SW480 (cell line): ENCODE data around the gene ARSA.
"Not testable (repeated sequence)": the region's sequence is repeated elsewhere in the genome, so short reads cannot be mapped to it uniquely, and the experiment has no call there.

ENCODE experiments used
- DNase-seq: peaks from one replicate; pipeline ENCODE4 v3.0.0-alpha.2; 2016; ENCODE audit warnings: low spot score

ARSA gene

DNA sequence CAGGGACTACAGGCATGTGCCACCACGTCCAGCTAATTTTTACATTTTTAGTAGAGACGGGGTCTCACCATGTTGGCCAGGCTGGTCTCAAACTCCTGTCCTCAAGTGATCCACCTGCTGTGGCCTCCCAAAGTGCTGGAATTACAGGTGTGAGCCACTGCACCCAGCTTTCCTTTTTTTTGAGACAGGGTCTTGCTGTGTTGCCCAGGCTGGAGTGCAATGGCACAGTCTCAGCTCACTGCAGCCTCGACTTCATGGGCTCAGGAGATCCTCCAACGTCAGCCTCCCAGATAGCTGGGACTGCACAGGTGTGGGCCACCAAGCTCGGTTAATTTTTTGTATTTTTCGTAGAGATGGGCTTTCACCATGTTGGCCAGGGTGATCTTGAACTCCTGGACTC, 26.7 kb upstream of the ARSA start:
- not testable (repeated sequence) for DNase-seq

DNA sequence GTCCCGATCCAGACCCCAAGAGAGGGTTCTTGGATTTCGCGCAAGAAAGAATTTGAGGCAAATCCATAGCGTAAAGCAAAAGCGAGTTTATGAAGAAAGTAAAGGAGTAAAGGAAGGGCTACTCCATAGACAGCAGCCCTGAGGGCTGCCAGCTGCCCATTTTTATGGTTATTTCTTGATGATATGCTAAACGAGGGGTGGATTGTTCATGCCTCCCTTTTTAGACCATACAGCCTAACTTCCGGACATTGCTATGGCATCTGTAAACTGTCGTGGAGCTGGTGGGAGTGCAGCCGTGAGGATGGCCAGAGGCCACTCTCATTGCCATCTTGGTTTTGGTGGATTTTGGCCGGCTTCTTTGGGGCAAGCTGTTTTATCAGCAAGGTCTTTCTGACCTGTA, 25.3 kb upstream of the ARSA start:
- no peak for DNase-seq

GRCh38 chr22:50643821-50644101, 15.8 kb upstream of the ARSA start:
- DNase-seq, result not testable (repeated sequence)

- DNase-seq, result not testable (repeated sequence)
Observed at GRCh38 chr22:50643021-50643820, 15.3 kb upstream of the ARSA start.

DNA sequence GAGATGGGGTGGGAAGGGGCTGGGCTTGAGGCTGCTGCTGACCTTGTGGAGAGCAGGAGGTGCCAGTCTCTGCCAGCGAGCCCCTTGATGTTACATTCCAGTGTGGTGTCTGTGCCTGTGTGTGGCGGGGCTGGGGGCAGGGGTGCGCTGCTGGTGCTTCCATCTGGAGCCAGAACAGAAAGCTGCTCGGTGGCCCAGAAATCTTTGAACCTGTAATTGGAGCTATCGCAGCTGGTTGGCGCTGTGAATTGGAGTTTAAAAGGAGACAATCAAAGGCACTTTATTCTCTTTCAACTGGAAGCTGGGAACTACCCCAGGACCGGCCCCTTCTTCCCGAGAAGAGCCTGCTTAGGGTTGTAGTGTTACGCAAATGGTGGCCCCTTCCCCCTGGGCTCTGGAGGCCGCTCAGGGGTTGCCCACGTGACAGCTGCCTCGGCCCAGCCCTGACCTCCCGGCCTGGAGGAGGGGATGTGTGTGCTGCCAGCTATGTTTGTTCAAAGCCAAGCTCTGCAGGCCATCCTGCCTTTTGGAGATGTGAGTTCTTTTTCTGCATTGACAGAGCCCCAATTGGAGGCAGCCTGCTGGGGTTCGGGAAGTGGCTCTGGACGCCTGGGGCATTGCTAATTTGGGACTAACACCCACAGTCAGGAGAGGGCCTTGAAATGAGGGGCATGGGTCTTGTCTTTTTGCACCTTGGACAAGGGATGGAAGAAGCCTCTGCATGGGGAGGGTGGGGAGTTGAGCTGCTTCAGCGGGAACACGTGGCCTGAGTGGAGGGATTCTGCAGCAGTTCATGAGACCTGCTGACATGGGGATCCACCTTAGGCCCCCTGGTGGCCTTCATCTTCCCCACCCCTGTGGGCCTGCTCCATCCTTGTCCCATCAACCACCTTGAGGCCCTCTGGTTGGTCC, 14.0 kb upstream of the ARSA start:
- DNase-seq, result no peak

DNA sequence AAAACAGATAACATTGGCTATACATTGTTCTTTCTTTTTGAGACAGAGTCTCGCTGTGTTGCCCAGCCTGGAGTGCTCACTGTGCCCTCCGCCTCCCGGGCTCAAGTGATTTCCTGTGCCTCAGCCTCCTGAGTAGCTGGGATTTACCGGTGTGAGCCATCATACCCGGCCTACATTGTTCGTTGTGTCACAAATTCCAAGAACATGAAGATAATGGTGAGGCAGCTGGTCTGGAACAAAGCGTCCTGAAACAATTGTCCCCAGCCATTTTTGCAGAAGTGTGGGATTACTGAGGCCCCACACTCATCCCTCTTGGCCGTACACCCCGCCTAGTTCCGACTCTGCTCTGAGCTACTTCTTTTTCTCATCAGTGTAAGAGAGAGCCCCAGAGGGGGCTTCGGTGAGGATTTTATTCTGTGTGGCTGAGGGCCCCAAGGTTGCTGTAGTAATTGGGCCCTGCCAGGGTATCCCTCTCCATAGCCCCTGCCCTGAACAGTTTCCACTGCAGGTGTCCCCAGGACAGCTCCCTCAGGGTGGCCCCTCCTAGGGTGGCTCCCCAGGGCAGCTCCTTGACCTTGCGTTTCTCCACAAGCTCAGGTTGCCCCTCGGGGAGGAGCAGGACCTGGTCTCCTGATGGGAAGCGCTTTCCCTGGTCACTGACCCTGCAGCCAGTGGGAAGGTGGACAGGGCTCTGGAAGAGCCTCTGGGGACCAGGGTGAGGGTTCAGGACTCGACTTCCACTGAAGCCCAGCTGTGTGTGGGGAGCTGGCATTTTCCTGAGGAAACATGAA, 13.1 kb upstream of the ARSA start:
- no peak for DNase-seq

DNA sequence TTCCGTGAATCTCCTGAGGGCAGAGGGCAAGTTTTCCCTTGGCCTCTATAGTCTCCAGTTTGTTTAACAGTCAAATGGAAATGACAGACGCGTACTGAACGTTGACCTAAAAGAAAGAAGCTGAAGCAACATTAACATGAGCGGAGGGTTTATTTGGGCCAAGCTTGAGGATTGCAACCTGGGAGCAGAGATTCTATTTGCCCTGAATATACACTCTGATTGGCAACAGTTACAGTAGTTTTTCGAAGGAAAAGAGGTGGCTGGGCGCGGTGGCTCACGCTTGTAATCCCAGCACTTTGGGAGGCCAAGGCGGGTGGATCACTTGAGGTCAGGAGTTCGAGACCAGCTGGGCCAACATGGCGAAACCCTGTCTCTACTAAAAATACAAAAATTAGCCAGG, 12.3 kb upstream of the ARSA start:
- DNase-seq, result not testable (repeated sequence)

- no peak for DNase-seq
Observed at GRCh38 chr22:50635591-50635990, 7.6 kb upstream of the ARSA start.

GRCh38 chr22:50633771-50634170, 5.8 kb upstream of the ARSA start:
- no peak for DNase-seq

DNA sequence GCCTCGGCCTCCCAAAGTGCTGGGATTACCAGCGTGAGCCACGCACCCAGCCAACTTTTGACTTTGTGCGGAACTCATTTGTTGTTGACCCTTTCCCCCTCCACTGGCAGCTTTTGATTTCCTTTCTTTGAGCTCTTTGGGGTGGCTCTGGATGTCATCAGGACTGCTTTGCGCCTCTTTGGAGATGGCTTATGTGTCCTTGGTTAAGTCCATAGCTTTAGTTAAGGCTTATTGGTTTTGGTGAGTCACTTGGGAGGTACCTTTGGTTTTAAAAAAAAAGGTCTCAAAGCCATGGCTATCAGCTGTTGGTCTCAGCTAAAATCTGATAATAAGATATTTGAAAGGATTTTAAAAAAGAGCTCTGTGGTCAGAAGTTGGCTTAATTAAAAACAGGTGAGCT, 5.1 kb upstream of the ARSA start:
- DNase-seq, result no peak

DNA sequence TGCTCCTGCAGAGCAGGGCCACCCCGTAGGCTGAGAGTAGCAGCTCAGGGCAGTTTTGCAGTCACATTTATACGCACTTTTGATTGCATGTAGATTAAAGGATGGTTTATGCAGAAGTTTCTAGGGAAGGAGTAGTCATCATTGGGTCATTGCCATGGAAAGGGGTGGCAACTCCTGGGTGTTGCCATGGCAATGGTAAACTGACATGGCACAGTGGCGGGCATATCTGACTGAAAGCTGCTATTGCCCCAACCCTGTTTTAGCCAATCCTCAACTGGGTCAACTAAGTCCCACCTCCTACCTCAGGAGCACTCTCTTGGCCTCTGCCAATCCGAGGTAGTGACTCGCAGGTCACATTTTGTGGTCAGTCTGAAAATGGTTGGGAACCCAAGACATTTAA, 2.4 kb upstream of the ARSA start:
- DNase-seq, result no peak

DNA sequence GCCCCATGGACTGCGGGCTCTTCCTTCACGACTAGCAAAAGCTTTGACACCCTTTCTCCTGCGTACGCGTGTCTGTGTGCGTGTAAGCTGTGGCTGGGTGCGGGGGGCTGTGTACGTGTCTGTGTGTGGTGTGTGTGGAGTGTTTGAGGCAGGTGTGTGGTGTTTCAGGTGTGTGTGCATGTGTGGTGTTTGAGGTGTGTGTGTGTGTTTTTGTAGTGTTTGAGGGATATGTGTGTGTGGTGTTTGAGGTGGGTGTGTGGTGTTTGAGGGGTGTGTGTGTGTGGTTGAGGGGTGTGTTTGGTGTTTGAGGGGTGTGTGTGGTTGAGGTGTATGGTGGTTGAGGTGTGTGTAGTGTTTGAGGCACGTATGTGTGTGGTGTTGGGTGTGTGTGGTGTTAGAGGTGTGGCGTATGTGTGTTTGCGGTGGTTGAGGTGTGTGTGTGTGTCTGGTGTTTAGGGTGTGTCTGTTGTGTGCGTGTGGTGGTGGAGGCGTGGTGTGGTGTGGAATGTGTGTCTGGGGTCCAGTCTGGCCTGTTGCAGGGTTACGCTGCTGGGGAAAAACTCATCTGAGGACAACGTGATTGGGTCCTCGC, 687 bp upstream of the ARSA start:
- peak; percentile 42 for DNase-seq

DNA sequence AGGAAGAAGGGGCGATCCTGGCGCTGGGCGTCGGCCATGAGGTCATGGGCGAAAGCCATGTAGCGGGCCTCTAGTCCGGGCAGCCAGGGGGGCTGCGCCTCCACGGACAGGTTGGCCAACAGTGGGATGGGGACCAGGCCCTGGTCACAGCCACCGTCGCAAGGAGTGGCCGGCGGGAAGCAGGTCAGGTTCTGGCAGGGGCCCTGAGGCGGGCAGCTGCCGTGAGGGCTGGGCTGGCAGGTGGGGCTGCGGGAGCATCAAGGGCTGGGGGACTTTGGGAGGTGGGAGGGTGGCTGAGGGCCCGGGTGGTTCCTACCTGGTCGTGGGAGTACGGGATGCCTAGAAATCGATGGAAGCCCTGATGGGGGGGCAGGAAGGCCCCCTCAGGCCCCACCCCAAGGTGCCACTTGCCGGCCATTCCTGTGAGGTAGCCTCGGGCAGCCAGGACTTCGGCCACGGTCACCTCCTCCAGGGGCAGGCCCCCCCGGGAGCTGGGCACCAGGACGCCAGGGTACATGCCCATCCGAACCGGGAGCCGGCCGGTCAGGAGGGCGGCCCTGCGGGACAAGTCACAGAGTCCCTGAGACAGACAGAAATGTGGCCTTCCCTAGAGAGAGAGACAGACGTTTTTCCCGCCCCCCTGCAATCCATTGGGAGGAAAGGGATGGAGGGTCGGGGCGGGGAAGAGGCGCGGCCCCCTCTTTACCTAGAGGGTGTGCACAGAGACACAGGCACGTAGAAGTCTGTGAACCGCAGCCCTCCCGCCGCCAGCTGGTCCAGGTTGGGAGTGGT, 906 bp downstream of the ARSA start:
- DNase-seq, result no peak

- no peak for DNase-seq
Observed at GRCh38 chr22:50626314-50626849, 1.6 kb downstream of the ARSA start.

- DNase-seq, result no peak
Observed at GRCh38 chr22:50625568-50626313, 2.2 kb downstream of the ARSA start.

GRCh38 chr22:50625131-50625567, 2.8 kb downstream of the ARSA start:
- no peak for DNase-seq

GRCh38 chr22:50624347-50625130, 3.4 kb downstream of the ARSA start:
- no peak for DNase-seq

- DNase-seq, result peak; percentile 85
Observed at GRCh38 chr22:50622723-50623327, 5.1 kb downstream of the ARSA start.
